ENCODE results near the gene PXK.

- no peak for TF ChIP-seq CTCF (IDR thresholded peaks at IDR 0.05; ENCODE audit: low read length)
- TF ChIP-seq EZH2 (optimal IDR thresholded peaks at IDR 0.05; ENCODE audit: low read depth, low read length): no peak
Measured at GRCh38 chr3:58383476-58383875, 50.8 kb downstream of the PXK start.
